Breast epithelium (tissue), 3 donors: Measurements from ENCODE around the gene POLR2I.

Experiments
- CTCF ChIP-seq, 3 donors: fragments of 450-650 bp; IDR thresholded peaks; one replicate each; pipeline ENCODE4 v1.5.1; 2016 to 2017; ENCODE audit warnings: antibody characterized with exemption in 3 of 3, mild to moderate bottlenecking in 3 of 3, moderate library complexity in 3 of 3
- POLR2A ChIP-seq: fragments of 450-650 bp; IDR thresholded peaks from one replicate; pipeline ENCODE4 v1.6.1; 2016; ENCODE audit warnings: antibody characterized with exemption, mild to moderate bottlenecking, moderate library complexity
- POLR2AphosphoS5 ChIP-seq, 3 donors: sonication (generic); formaldehyde crosslinking; IDR thresholded peaks; one replicate each; pipeline ENCODE4 v1.6.1; 2017; ENCODE audit warnings: antibody characterized with exemption in 3 of 3

GRCh38 chr19:36151144-36152018 is 36.7 kb upstream of the POLR2I start:
- TF ChIP-seq POLR2A (peak; percentile 47), POLR2AphosphoS5 (IDR thresholded peaks at IDR 0.05) (peak; percentile 36 to 76 (median 57)), CTCF (IDR thresholded peaks at IDR 0.05) (no peak)
